Measurements from ENCODE around the gene APH1B. TPM values are rescaled to one million over a fixed set of nuclear protein-coding genes. Genes with fewer than 3 reads are reported as not detected.
"Not testable (repeated sequence)": the region's sequence is repeated elsewhere in the genome, so short reads cannot be mapped to it uniquely, and the experiment has no call there.

APH1B gene
- total RNA-seq, 1 donor = 19.9 TPM

DNA sequence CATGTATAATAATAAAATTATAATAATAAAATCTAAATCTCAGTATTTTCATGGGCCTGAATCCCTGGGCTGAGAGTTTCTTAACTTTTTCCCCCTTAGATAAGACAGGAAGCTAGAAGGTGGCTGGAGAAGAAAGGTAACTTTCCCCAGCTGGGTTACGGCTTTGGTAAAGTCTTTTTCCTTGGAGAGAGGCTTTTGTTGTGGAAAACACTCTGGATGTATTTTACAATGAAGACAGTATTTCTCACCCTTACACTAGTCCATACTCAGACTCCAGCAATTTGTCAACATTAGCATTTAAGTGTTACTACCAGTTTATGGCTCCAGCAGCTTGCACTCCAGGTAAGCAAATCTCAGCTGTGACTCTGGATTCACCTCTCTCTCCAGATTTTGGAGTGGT lies 34.9 kb downstream of the APH1B start:
- no peak overlapping the region for H3K4me3 ChIP-seq (ENCODE audit: low read depth, low read length)
- TF ChIP-seq CTCF (IDR thresholded peaks at IDR 0.05; ENCODE audit: insufficient read depth, low read depth, low read length) = no peak
- DNase-seq (ENCODE audit: low read depth) = no peak

DNA sequence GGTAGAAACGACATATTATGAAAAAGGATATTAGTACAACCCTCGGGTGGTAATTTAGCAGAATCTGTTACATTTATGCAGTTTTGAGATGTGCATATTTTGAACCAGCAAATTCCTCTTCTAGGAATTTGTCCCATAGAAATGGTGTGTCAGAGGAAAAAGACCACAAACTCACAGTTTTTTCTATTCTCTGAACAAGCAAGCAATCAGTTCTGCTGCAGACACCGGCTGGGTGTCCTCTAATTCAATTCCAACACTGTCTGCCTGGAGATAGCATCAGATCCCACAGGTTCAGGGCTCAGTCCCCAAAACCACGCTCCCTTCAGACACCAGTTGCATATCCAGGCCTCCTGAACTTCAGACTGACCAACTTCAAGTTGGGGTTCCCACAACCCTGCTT lies 36.4 kb downstream of the APH1B start:
- DNase-seq (ENCODE audit: low read depth) = no peak
- no peak overlapping the region for H3K4me3 ChIP-seq (ENCODE audit: low read depth, low read length)
- TF ChIP-seq CTCF (IDR thresholded peaks at IDR 0.05; ENCODE audit: insufficient read depth, low read depth, low read length) = no peak

DNA sequence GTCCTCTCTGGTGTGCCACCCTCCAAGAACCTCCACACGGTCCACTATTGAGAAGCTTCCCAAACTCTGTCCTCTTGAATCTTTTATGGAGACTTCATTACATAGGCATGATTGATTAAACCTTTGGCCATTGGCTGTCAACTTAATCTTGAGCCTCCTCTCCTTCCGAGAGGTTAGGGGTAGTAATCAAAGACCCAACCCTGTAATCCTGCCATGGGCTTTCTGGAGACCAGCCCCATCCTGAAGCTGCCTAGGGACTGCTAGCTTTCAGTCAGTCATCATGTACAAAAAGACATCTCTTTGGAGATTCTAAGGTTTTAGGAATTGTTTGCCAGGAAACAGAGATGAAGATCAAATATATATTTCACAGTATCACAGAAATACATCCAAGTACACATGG lies 37.0 kb downstream of the APH1B start:
- DNase-seq (ENCODE audit: low read depth) = no peak

GRCh38 chr15:63318344-63318743 lies 40.9 kb downstream of the APH1B start:
- no peak overlapping the region for H3K4me3 ChIP-seq (ENCODE audit: low read depth, low read length)
- no peak for DNase-seq (ENCODE audit: low read depth)
- TF ChIP-seq CTCF (IDR thresholded peaks at IDR 0.05; ENCODE audit: insufficient read depth, low read depth, low read length) = no peak

More for the DNA sequence above, 37.0 kb downstream of the APH1B start:
- no peak overlapping the region for H3K4me3 ChIP-seq (ENCODE audit: low read depth, low read length)
- no peak for TF ChIP-seq CTCF (IDR thresholded peaks at IDR 0.05; ENCODE audit: insufficient read depth, low read depth, low read length)

DNA sequence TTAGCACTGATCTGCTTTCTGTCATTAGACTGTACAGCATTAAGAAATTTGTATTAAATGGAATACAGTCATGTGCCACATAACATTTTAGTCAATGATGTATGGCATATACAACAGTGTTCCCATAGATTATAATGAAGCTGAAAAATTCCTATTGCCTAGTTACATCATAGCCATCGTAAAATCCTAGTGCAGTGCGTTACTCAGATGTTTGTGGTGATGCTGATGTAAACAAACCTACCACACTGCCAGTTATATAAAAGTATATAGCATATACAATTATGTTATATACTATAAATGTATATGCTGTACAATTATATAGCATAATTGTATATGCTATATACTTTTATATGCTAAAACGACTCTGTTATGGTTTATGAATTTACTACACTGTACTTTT lies 41.7 kb downstream of the APH1B start:
- TF ChIP-seq CTCF (IDR thresholded peaks at IDR 0.05; ENCODE audit: insufficient read depth, low read depth, low read length) = no peak
- no peak overlapping the region for H3K4me3 ChIP-seq (ENCODE audit: low read depth, low read length)
- peak; percentile 84 for DNase-seq (ENCODE audit: low read depth)

GRCh38 chr15:63320446-63320845 lies 43.0 kb downstream of the APH1B start:
- H3K4me3 ChIP-seq (ENCODE audit: low read depth, low read length); DNase-seq (ENCODE audit: low read depth): not testable (repeated sequence)

DNA sequence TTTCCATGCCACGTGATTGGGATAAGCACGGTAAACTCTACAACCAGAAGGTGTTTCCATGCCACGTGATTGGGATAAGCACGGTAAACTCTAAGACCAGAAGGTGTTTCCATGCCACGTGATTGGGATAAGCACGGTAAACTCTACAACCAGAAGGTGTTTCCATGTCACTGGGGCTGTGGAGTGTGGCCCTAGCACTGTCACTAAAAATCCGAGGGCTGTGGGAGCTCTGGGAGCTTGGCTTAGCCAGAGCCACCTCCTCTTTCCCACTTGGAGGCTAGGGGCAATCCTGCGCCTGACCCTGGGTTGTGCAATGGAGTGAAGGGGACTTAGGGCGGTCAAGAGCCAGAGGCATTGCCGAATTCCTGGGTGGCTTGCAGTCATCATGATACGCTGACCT lies 43.6 kb downstream of the APH1B start:
- not testable (repeated sequence) for DNase-seq (ENCODE audit: low read depth); H3K4me3 ChIP-seq (ENCODE audit: low read depth, low read length)

DNA sequence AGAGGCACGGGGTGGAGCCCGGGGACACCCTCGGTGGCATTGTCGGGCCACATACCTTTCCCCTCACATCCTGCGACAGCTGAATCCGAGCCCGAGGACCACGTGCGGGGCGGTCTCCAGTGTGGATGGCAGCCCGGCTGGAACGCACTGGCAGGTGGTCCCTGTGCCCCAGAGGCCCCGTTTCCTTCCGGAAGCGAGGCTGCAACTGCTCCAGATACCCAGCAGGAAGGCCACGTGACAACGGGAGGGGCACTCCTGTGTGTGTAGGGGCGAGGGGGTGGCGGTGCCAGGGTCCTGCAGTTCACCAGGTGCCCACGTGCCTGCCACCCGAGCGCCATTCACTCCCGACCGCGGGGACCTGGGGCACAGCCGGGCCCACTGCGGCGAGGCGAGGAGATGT lies 44.1 kb downstream of the APH1B start:
- TF ChIP-seq CTCF (IDR thresholded peaks at IDR 0.05; ENCODE audit: insufficient read depth, low read depth, low read length) = no peak
- H3K4me3 ChIP-seq (ENCODE audit: low read depth, low read length) = no peak overlapping the region
- DNase-seq (ENCODE audit: low read depth) = no peak
